Measurements from ENCODE around the gene PANK2. TPM values are rescaled to one million over a fixed set of nuclear protein-coding genes. Genes with fewer than 3 reads are reported as not detected.

The PANK2 gene
- polyA plus RNA-seq, 1 of the 3 experiments (the other 2 are of a cell fraction), result 17.7 TPM

GRCh38 chr20:3924304-3925112 is 35.3 kb downstream of the PANK2 start:
- Histone ChIP-seq H3K9me3 (no peaks in the 10 kb centered on the region), H3K4me3 (ENCODE audit: low read depth in 2 of 2, low read length in 1 of 2) (no peak overlapping the region), H3K9me2 (no peaks in the 10 kb centered on the region), H3K9ac (no peak overlapping the region), H4K20me1 (ENCODE audit: insufficient read depth) (peaks cover 56% of the 10 kb centered on the region), H3F3A (replicated peaks; ENCODE audit: insufficient read depth) (peaks cover 35% of the 10 kb centered on the region), H2AFZ (ENCODE audit: low read depth) (no peak overlapping the region), H3K4me1 (ENCODE audit: control insufficient read depth in 1 of 2, insufficient read depth in 2 of 2, low read depth in 1 of 2, low read length in 1 of 2) (peaks cover 9 to 16% of the 10 kb centered on the region in 2 experiments; a peak in 2 of 4 replicates), H3K79me2 (ENCODE audit: insufficient read depth) (peaks cover 60% of the 10 kb centered on the region), H3K27ac (ENCODE audit: low read depth in 2 of 2, low read length in 1 of 2) (no peak overlapping the region; a peak in 1 of 4 replicates), H3K36me3 (replicated peaks in 1 of 2; ENCODE audit: control insufficient read depth in 1 of 2, insufficient read depth in 2 of 2, low read length in 1 of 2) (peaks cover 36 to 40% of the 10 kb centered on the region in 2 experiments), H3K27me3 (ENCODE audit: insufficient read depth) (no peaks in the 10 kb centered on the region), H3K4me2 (no peak overlapping the region)
- ChIA-PET POLR2A (no interaction called here), CTCF (no interaction called here)
- no peak for DNase-seq
- no peak for TF ChIP-seq RAD21 (IDR thresholded peaks at IDR 0.05; ENCODE audit: low read length)
- TF ChIP-seq FOSL2 (IDR thresholded peaks at IDR 0.05; ENCODE audit: borderline replicate concordance, low read depth), result no peak
- 77% methylated on average over 9 of the region's 13 CpGs for WGBS (ENCODE audit: low lambda C conversion rate)

GRCh38 chr20:3925113-3925695 is 36.0 kb downstream of the PANK2 start:
- H2AFZ ChIP-seq (ENCODE audit: low read depth), result no peak overlapping the region
- H3K4me1 ChIP-seq (ENCODE audit: control insufficient read depth in 1 of 2, insufficient read depth in 2 of 2, low read depth in 1 of 2, low read length in 1 of 2), result peaks cover 9 to 18% of the 10 kb centered on the region in 2 experiments; a peak in 2 of 4 replicates
- no peaks in the 10 kb centered on the region for H3K9me3 ChIP-seq
- H3K27me3 ChIP-seq (ENCODE audit: insufficient read depth), result no peaks in the 10 kb centered on the region
- H3K4me3 ChIP-seq (ENCODE audit: low read depth in 2 of 2, low read length in 1 of 2), result no peak overlapping the region
- CTCF ChIA-PET, result interaction anchor here (1.3 kb wide), 1 partner anchor 105 kb away, joined by 3 read pairs; the partner anchor contains the start of gene AP5S1
- H3K79me2 ChIP-seq (ENCODE audit: insufficient read depth), result peaks cover 53% of the 10 kb centered on the region
- peaks cover 39% of the 10 kb centered on the region for H3F3A ChIP-seq (replicated peaks; ENCODE audit: insufficient read depth)
- peaks cover 33 to 35% of the 10 kb centered on the region in 2 experiments for H3K36me3 ChIP-seq (replicated peaks in 1 of 2; ENCODE audit: control insufficient read depth in 1 of 2, insufficient read depth in 2 of 2, low read length in 1 of 2)
- no peak overlapping the region for H3K27ac ChIP-seq (ENCODE audit: low read depth in 2 of 2, low read length in 1 of 2)
- no peak overlapping the region for H3K4me2 ChIP-seq
- TF ChIP-seq MEF2A (IDR thresholded peaks at IDR 0.05; ENCODE audit: borderline replicate concordance, low read depth) (no peak), POLR2AphosphoS5 (IDR thresholded peaks at IDR 0.05; ENCODE audit: low read depth, low read length) (no peak; the same call in 1 of the 2 replicates), ZBTB33 (IDR thresholded peaks at IDR 0.05; ENCODE audit: borderline replicate concordance, low read depth) (no peak), REST (IDR thresholded peaks at IDR 0.05; ENCODE audit: low read depth, low read length) (no peak)
- H4K20me1 ChIP-seq (ENCODE audit: insufficient read depth), result peaks cover 49% of the 10 kb centered on the region
- 92% methylated on average over 11 of the region's 11 CpGs for WGBS (ENCODE audit: low lambda C conversion rate)
- POLR2A ChIA-PET, result no interaction called here
- no peaks in the 10 kb centered on the region for H3K9me2 ChIP-seq
- no peak overlapping the region for H3K9ac ChIP-seq
- DNase-seq, result no peak
